ENCODE data around the gene SPOCK1. TPM values are rescaled to one million over a fixed set of nuclear protein-coding genes. Genes with fewer than 3 reads are reported as not detected.

SPOCK1 gene
- total RNA-seq, 2 experiments from 2014 or later, result not detected

DNA sequence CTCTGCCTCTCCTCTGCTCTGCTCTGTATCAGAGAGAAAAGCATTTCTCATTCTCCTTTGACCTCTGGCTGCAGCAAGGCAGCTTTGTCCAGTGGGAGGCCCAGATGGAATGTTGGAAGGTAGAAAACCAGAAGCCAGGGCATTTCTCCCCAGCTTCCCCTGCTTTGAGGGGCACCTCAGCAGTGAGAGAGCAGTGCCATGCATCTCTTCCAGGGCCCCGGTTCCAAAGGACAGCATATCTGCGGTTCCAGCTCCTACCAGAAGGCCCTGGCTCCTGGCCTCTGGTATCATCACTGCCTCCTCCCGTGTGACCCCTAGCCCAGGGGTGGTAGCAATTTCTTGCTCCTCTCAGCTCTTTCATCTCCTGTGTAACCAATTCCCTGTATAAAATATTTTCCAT, 190.8 kb downstream of the SPOCK1 start:
- Mint-ChIP-seq H3K4me3 (no peak overlapping the region), H3K4me1 (no peaks in the 10 kb centered on the region), H3K9me3 (no peaks in the 10 kb centered on the region), H3K27me3 (peaks cover 7% of the 10 kb centered on the region), H3K36me3 (no peaks in the 10 kb centered on the region), H3K27ac (no peak overlapping the region)
- DNase-seq (no peak), ATAC-seq (ENCODE audit: low read depth) (no peak)
- POLR2A ChIA-PET, result no interaction called here

DNA sequence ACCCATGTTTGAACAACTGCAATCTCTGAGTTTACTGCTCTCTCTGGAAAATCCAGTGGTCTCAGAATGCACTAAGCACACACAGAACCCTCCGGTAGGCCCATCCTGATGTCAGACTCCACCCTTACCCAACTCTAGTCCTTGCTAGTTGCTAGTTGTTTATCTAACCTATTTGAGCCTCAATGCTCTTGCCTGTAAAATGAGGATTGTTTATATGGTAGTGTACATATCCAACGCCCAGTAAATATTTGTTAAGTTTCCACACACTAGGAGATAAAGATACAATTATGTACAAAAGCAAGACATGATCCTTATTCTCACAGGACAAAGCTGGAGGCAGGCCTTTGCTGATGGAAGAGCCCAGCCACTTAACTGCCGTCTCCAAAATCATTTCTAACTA, 192.2 kb downstream of the SPOCK1 start:
- no peak for ATAC-seq (ENCODE audit: low read depth)
- H3K4me1 Mint-ChIP-seq, result no peaks in the 10 kb centered on the region

DNA sequence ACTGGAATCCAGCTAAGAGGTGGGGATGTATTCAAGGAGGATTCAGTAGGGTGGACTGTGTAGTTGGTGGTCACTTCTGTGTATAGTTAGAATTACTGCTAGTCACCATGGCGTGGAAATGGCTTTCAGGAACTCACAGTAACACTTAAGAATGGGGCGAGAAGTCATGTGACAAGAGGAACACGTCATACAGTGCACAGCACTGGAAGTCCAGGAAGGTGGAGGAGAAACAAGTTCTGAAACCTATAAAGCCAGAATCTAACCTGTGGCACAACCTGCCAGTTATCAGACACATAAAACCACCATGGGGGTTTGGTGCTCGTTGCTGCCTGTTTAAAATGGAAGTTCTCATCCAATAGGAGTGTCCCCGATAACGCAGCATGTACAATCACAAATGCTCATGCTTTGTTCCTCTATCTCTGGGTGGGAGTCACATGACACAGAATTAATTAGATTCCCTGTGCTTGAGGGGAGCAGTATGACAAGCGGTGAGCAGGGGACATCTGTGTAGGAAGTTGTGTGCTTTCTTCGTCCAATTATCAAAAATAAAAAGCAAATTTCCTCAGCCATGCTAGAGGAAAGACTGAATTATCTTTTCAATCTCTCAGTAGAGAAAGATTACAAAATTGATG, 193.0 kb downstream of the SPOCK1 start:
- ATAC-seq (ENCODE audit: low read depth), result no peak
- no peak overlapping the region for H3K4me3 Mint-ChIP-seq
- no peaks in the 10 kb centered on the region for H3K4me1 Mint-ChIP-seq
- H3K36me3 Mint-ChIP-seq, result no peaks in the 10 kb centered on the region
- H3K9me3 Mint-ChIP-seq, result no peaks in the 10 kb centered on the region
- no peak for DNase-seq
- peaks cover 7% of the 10 kb centered on the region for H3K27me3 Mint-ChIP-seq
- POLR2A ChIA-PET, result no interaction called here
- no peak overlapping the region for H3K27ac Mint-ChIP-seq

More for the DNA sequence above, 192.2 kb downstream of the SPOCK1 start:
- H3K36me3 Mint-ChIP-seq, result no peaks in the 10 kb centered on the region
- POLR2A ChIA-PET, result no interaction called here
- no peaks in the 10 kb centered on the region for H3K9me3 Mint-ChIP-seq
- DNase-seq, result no peak
- peaks cover 7% of the 10 kb centered on the region for H3K27me3 Mint-ChIP-seq
- H3K4me3 Mint-ChIP-seq, result no peak overlapping the region
- no peak overlapping the region for H3K27ac Mint-ChIP-seq

DNA sequence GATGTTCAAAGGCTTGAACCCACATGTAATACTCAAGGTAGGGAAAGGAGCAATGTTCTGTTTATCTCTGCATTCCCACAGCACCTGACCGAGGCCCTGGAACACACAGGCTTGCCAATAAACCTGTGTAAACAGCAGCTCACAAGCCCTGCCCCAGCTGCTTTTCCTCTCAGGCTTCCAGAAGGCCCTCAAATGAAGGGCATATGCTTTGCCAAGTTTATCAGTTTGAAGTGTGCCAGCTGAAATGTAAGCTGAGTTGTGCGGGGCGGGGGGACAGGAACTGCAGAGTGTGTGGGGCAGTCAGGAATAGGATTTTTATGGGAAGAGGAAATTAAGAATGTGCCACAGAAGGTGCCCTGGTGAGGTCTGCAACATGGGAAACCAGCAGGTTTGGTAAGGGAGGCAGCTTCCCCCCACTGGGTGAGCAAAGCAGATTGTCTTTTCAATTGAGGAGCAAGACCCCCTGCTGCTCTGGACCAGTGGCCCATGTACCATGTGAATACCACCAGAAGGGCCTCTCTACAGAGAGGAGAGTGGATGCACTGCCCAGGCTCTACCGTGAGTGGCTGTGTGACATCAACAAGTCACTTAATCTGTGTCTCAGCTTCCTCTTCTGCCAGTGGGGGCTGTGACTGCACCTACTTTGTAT, 194.8 kb downstream of the SPOCK1 start:
- H3K36me3 Mint-ChIP-seq, result no peaks in the 10 kb centered on the region
- H3K9me3 Mint-ChIP-seq, result no peaks in the 10 kb centered on the region
- POLR2A ChIA-PET, result no interaction called here
- no peak overlapping the region for H3K4me3 Mint-ChIP-seq
- ATAC-seq (ENCODE audit: low read depth), result no peak
- H3K27ac Mint-ChIP-seq, result no peak overlapping the region
- no peaks in the 10 kb centered on the region for H3K4me1 Mint-ChIP-seq
- DNase-seq, result no peak
- H3K27me3 Mint-ChIP-seq, result peaks cover 13% of the 10 kb centered on the region

DNA sequence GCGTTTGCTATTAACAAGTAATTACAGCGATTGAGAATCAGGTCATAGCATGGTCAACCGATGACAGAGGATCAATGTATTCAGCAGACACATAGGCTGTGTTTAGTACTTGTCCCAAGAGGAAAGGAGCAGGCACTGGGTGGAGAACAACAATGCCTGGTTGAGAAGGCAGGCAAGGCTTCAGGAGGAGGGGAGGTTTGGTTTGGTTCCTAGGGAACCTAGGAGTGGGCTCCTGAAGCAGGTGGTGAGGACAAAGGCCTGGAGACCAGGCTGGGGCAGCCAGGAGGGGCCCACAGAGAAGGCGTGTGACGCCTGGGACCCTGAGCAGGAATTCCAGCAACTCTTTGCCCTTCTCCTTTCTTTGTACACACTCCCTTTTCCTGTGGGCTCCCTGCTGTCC, 195.6 kb downstream of the SPOCK1 start:
- Mint-ChIP-seq H3K27me3 (peaks cover 15% of the 10 kb centered on the region), H3K4me3 (no peak overlapping the region), H3K9me3 (no peaks in the 10 kb centered on the region), H3K27ac (no peak overlapping the region), H3K4me1 (no peaks in the 10 kb centered on the region), H3K36me3 (no peaks in the 10 kb centered on the region)
- DNase-seq (no peak), ATAC-seq (ENCODE audit: low read depth) (no peak)
- POLR2A ChIA-PET, result no interaction called here

- H3K4me3 Mint-ChIP-seq, result no peak overlapping the region
- ATAC-seq (ENCODE audit: low read depth), result no peak
Measured at GRCh38 chr5:137300411-137301240, 198.5 kb downstream of the SPOCK1 start.

GRCh38 chr5:137296213-137296781, 202.8 kb downstream of the SPOCK1 start:
- H3K9me3 Mint-ChIP-seq, result no peaks in the 10 kb centered on the region
- ATAC-seq (ENCODE audit: low read depth), result no peak
- H3K4me3 Mint-ChIP-seq, result no peak overlapping the region
- peaks cover 11% of the 10 kb centered on the region for H3K27me3 Mint-ChIP-seq
- no peak for DNase-seq
- no peaks in the 10 kb centered on the region for H3K4me1 Mint-ChIP-seq
- H3K36me3 Mint-ChIP-seq, result no peaks in the 10 kb centered on the region
- no peak overlapping the region for H3K27ac Mint-ChIP-seq
- POLR2A ChIA-PET, result no interaction called here

More at GRCh38 chr5:137300411-137301240, 198.5 kb downstream of the SPOCK1 start:
- POLR2A ChIA-PET, result no interaction called here
- H3K36me3 Mint-ChIP-seq, result no peaks in the 10 kb centered on the region
- H3K27ac Mint-ChIP-seq, result no peak overlapping the region
- no peaks in the 10 kb centered on the region for H3K4me1 Mint-ChIP-seq
- H3K27me3 Mint-ChIP-seq, result peaks cover 13% of the 10 kb centered on the region
- no peak for DNase-seq
- no peaks in the 10 kb centered on the region for H3K9me3 Mint-ChIP-seq

- Mint-ChIP-seq H3K27me3 (peaks cover 5% of the 10 kb centered on the region), H3K4me3 (no peak overlapping the region), H3K36me3 (no peaks in the 10 kb centered on the region), H3K27ac (no peak overlapping the region), H3K9me3 (no peaks in the 10 kb centered on the region), H3K4me1 (no peaks in the 10 kb centered on the region)
- ATAC-seq (ENCODE audit: low read depth) (no peak), DNase-seq (no peak)
- POLR2A ChIA-PET, result no interaction called here
Measured at GRCh38 chr5:137294604-137295003, 204.5 kb downstream of the SPOCK1 start.

DNA sequence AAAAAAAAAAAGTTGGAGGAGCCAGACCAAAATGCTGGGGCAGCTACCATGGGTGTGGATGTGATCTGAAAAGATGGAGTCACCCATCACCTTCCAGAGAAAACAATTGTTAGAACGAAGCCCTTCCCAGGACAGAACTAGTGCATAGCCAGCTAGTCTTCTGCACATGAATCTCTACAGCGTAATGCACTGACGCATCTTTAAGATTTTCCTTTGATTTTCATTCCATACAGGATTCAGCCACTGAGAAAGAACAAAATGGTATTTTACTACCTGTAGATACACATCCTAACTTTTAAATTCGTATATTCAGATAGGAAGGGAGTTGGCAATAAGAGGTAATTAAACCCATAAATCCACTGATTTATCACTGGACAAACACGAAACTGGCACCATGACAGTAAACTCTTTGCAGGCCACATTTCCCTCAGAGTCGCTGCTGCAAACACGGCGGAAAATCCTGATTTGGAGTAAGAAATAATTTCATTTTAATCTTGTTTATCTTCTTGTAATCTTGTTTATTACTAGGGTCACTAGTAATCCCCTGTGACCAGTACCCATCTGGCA, 206.6 kb downstream of the SPOCK1 start:
- H3K36me3 Mint-ChIP-seq, result no peaks in the 10 kb centered on the region
- no peaks in the 10 kb centered on the region for H3K4me1 Mint-ChIP-seq
- POLR2A ChIA-PET, result no interaction called here
- no peaks in the 10 kb centered on the region for H3K9me3 Mint-ChIP-seq
- H3K27me3 Mint-ChIP-seq, result peaks cover 3% of the 10 kb centered on the region
- H3K4me3 Mint-ChIP-seq, result no peak overlapping the region
- DNase-seq (no peak), ATAC-seq (ENCODE audit: low read depth) (no peak)
- H3K27ac Mint-ChIP-seq, result no peak overlapping the region

- Mint-ChIP-seq H3K9me3 (no peaks in the 10 kb centered on the region), H3K4me3 (no peak overlapping the region), H3K36me3 (no peaks in the 10 kb centered on the region), H3K27ac (no peak overlapping the region), H3K27me3 (peaks cover 6% of the 10 kb centered on the region), H3K4me1 (no peaks in the 10 kb centered on the region)
- DNase-seq, result no peak
- POLR2A ChIA-PET, result no interaction called here
- no peak for ATAC-seq (ENCODE audit: low read depth)
Measured at GRCh38 chr5:137291436-137291835, 207.7 kb downstream of the SPOCK1 start.

- DNase-seq, result no peak
- Mint-ChIP-seq H3K27ac (no peak overlapping the region), H3K27me3 (peaks cover 7% of the 10 kb centered on the region)
Measured at GRCh38 chr5:137291031-137291430, 208.1 kb downstream of the SPOCK1 start.

DNA sequence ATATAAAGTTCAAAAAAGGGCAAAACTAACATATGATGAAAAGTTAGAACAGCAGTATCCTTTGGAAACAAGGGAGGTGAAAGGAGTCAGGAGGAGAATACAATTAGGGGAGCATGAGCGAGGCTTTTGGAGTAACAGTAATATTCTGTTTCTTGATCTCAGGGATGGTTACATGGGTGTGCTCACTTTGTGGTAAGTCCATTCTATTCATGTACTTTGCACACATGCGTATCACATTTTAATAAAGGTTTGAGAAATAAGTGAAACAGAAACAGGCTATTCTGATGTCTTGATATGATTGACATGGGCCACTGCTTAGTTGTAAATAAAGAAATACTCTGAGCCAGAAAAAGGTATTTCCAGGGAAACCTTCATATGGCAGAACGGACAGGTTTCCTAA, 208.8 kb downstream of the SPOCK1 start:
- POLR2A ChIA-PET, result no interaction called here

More at GRCh38 chr5:137291031-137291430, 208.1 kb downstream of the SPOCK1 start:
- POLR2A ChIA-PET, result no interaction called here
- no peak for ATAC-seq (ENCODE audit: low read depth)
- H3K4me1 Mint-ChIP-seq, result no peaks in the 10 kb centered on the region
- H3K36me3 Mint-ChIP-seq, result no peaks in the 10 kb centered on the region
- no peak overlapping the region for H3K4me3 Mint-ChIP-seq
- no peaks in the 10 kb centered on the region for H3K9me3 Mint-ChIP-seq

GRCh38 chr5:137289856-137290255, 209.3 kb downstream of the SPOCK1 start:
- POLR2A ChIA-PET, result no interaction called here
- Mint-ChIP-seq H3K27me3 (peaks cover 7% of the 10 kb centered on the region), H3K27ac (no peak overlapping the region), H3K36me3 (no peaks in the 10 kb centered on the region), H3K4me1 (no peaks in the 10 kb centered on the region), H3K9me3 (no peaks in the 10 kb centered on the region), H3K4me3 (no peak overlapping the region)
- DNase-seq (no peak), ATAC-seq (ENCODE audit: low read depth) (no peak)

More for the DNA sequence above, 208.8 kb downstream of the SPOCK1 start:
- DNase-seq, result no peak
- no peaks in the 10 kb centered on the region for H3K4me1 Mint-ChIP-seq
- no peaks in the 10 kb centered on the region for H3K9me3 Mint-ChIP-seq
- H3K36me3 Mint-ChIP-seq, result no peaks in the 10 kb centered on the region
- H3K27me3 Mint-ChIP-seq, result peaks cover 7% of the 10 kb centered on the region
- no peak for ATAC-seq (ENCODE audit: low read depth)
- no peak overlapping the region for H3K4me3 Mint-ChIP-seq
- no peak overlapping the region for H3K27ac Mint-ChIP-seq
